K562 (cell line): Measurements from ENCODE around the gene ZDHHC1.

Experiments
- ARID2 ChIP-seq: fragments of 450-650 bp; IDR thresholded peaks from 2 replicates; pipeline ENCODE4 v1.6.1; 2017; ENCODE audit warnings: antibody characterized with exemption, mild to moderate bottlenecking
- ATF3 ChIP-seq, 2 experiments: fragments of 450-650 bp in 1 of 2; sonication (generic) in 1 of 2; formaldehyde crosslinking in 1 of 2; IDR thresholded peaks in 1 of 2; conservative IDR thresholded peaks in 1 of 2; 2 replicates each; pipeline versions ENCODE4 v1.6.1 to v1.8.1; 2016 to 2023; ENCODE audit warnings: mild to moderate bottlenecking in 2 of 2, moderate library complexity in 2 of 2, inconsistent platforms in 1 of 2, missing genetic modification reagents in 1 of 2
- FOXP4 ChIP-seq: sonication (generic); formaldehyde crosslinking; IDR thresholded peaks from 2 replicates; pipeline ENCODE4 v1.8.0; 2022; ENCODE audit warnings: mild to moderate bottlenecking, missing genetic modification reagents, borderline replicate concordance
- GABPA ChIP-seq: fragments of 200-800 bp; sonication (Bioruptor generic); conservative IDR thresholded peaks from 2 replicates; pipeline ENCODE4 v1.6.1; 2016; ENCODE audit warnings: low read depth, missing genetic modification characterization, missing compliant biosample characterization
- HDAC2 ChIP-seq: fragments of 450-650 bp; IDR thresholded peaks from 2 replicates; pipeline ENCODE4 v1.6.1; 2016; ENCODE audit warnings: mild to moderate bottlenecking
- ID3 ChIP-seq, 2 experiments: fragments of 250-450 bp in 1 of 2; fragments of 450-650 bp in 1 of 2; sonication (Bioruptor Pico) in 1 of 2; IDR thresholded peaks; 2 replicates each; pipeline versions ENCODE4 v1.6.1 to v1.8.0; 2016 to 2021; ENCODE audit warnings: mild to moderate bottlenecking in 2 of 2, moderate library complexity in 2 of 2, missing compliant biosample characterization in 1 of 2, missing genetic modification characterization in 1 of 2
- MAFG ChIP-seq: fragments of 450-650 bp; conservative IDR thresholded peaks from 2 replicates; pipeline ENCODE4 v1.6.1; 2016; ENCODE audit warnings: missing genetic modification characterization, missing compliant biosample characterization
- RBM14 ChIP-seq: fragments of 200-400 bp; formaldehyde crosslinking; IDR thresholded peaks from 2 replicates; pipeline ENCODE4 v1.6.1; 2018; ENCODE audit warnings: low read depth, mild to moderate bottlenecking, low read length, moderate library complexity, borderline replicate concordance; ENCODE audit not compliant: insufficient read depth
- SRF ChIP-seq, 2 experiments: fragments of 250-450, 450-650 bp in 1 of 2; sonication (Bioruptor Pico) in 1 of 2; sonication (generic) in 1 of 2; formaldehyde crosslinking; IDR thresholded peaks; 2 replicates each; pipeline versions ENCODE4 v1.5.0 to v1.5.1; 2020 to 2022; ENCODE audit warnings: mild to moderate bottlenecking in 1 of 2, missing genetic modification reagents in 1 of 2
- STAG1 ChIP-seq: sonication (generic); formaldehyde crosslinking; IDR thresholded peaks from 2 replicates; pipeline ENCODE4 v1.5.0; 2020; ENCODE audit warnings: missing genetic modification reagents, borderline replicate concordance
- ZNF282 ChIP-seq: sonication (generic); formaldehyde crosslinking; IDR thresholded peaks from 2 replicates; pipeline ENCODE4 v1.8.1; 2023; ENCODE audit warnings: missing genetic modification reagents
- ZNF316 ChIP-seq: fragments of 450-650 bp; IDR thresholded peaks from 2 replicates; pipeline ENCODE4 v1.6.1; 2016
- TF ChIP-seq, protein P1 (sequence below), 3 experiments: IDR thresholded peaks in 2 of 3; conservative IDR thresholded peaks in 1 of 3; 2 replicates each; pipeline ENCODE4 v1.5.1; 2011 to 2012; ENCODE audit warnings: low read length in 3 of 3, mild to moderate bottlenecking in 3 of 3, control low read depth in 2 of 3, improper control_type of control experiment in 1 of 3, inconsistent platforms in 1 of 3, low read depth in 1 of 3, mixed read lengths in 1 of 3, moderate library complexity in 1 of 3; ENCODE audit not compliant: insufficient read depth in 2 of 3

DNA sequence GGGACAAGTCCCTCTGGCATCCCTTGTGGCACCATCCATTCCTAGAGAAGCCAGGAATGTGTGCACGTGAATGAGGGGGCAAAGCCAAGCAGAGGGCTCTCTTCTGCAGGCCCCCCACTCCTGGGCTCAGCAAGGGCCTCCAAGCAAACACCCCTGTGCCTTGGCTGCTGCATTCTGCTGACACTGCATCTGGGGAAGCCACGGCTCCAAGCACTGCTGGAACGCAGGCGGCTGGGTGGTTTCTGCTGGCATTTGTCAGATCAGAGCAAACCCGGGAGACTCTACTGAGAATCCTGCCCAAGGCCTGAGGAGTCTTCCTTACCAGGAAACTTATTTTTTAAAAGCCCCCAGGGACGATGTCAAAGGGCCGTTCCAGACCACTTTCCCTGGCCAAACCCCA lies 41.3 kb upstream of the ZDHHC1 start:
- TF ChIP-seq ID3 (CRISPR knock-in tag; IDR thresholded peaks at IDR 0.05) (no peak), ID3 (tag; IDR thresholded peaks at IDR 0.05) (no peak), GABPA (tag) (no peak), ARID2 (no peak), ZNF282 (CRISPR knock-in tag) (no peak), STAG1 (CRISPR knock-in tag) (no peak), ATF3 (IDR thresholded peaks at IDR 0.05) (no peak), ATF3 (CRISPR knock-in tag; conservative IDR thresholded peaks at IDR 0.05) (no peak), MAFG (tag) (no peak), RBM14 (no peak), SRF (CRISPR knock-in tag; IDR thresholded peaks at IDR 0.05) (no peak), FOXP4 (CRISPR knock-in tag) (no peak), HDAC2 (no peak), ZNF316 (peak; percentile 59)
- TF ChIP-seq, protein P1, sequence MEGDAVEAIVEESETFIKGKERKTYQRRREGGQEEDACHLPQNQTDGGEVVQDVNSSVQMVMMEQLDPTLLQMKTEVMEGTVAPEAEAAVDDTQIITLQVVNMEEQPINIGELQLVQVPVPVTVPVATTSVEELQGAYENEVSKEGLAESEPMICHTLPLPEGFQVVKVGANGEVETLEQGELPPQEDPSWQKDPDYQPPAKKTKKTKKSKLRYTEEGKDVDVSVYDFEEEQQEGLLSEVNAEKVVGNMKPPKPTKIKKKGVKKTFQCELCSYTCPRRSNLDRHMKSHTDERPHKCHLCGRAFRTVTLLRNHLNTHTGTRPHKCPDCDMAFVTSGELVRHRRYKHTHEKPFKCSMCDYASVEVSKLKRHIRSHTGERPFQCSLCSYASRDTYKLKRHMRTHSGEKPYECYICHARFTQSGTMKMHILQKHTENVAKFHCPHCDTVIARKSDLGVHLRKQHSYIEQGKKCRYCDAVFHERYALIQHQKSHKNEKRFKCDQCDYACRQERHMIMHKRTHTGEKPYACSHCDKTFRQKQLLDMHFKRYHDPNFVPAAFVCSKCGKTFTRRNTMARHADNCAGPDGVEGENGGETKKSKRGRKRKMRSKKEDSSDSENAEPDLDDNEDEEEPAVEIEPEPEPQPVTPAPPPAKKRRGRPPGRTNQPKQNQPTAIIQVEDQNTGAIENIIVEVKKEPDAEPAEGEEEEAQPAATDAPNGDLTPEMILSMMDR (IDR thresholded peaks at IDR 0.05 in 2 of 3, conservative IDR thresholded peaks at IDR 0.05 in 1 of 3; ENCODE audit: insufficient read depth in 2 of 3, low read depth in 1 of 3, low read length in 3 of 3) = no peak
